ENCODE data around the gene ZCCHC7.

DNA sequence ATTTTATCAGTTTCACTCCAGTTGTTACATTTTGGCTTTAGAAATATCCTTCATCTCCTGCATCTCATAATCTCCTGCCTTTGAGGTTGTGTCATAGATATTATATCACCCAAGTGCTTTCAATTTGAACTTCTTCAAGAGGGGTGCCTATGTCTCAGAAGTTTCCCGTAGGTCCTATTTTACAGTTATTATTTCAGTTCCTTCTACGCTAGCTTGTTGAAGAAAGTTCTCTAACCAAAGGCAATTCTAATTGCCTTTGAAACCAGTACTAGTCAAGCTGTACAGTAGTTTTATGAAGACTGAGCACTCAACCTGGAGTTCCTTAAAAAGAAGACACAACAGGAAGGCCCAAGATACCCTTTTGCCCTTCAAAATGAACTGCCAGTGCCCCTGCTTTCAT is 116.4 kb downstream of the ZCCHC7 start:
- TF ChIP-seq KDM1A (IDR thresholded peaks at IDR 0.05; ENCODE audit: borderline replicate concordance) (no peak), JUND (IDR thresholded peaks at IDR 0.05; ENCODE audit: low read depth, low read length) (no peak)

Data from GM12878 (cell line).